Tibial nerve (tissue), 4 donors: ENCODE data around the gene HSPD1. TPM values are rescaled to one million over a fixed set of nuclear protein-coding genes. Genes with fewer than 3 reads are reported as not detected.

ENCODE experiments used
- DNase-seq, 2 donors: peaks; one replicate each; pipeline ENCODE4 v3.0.0-alpha.2; 2019; ENCODE audit warnings: low spot score in 2 of 2
- H3K27ac ChIP-seq, 4 donors: fragments of 200-600 bp; sonication (generic) in 3 of 4; one replicate each; pipeline ENCODE4 v1.5.1; 2017 to 2019; ENCODE audit warnings: mild to moderate bottlenecking in 1 of 4
- H3K27me3 ChIP-seq, 2 donors: fragments of 200-600 bp; sonication (generic) in 1 of 2; one replicate each; pipeline versions ENCODE4 v1.5.1 to v1.6.0; 2017 to 2019
- H3K36me3 ChIP-seq, 3 donors: fragments of 200-600 bp; sonication (generic); one replicate each; pipeline ENCODE4 v1.5.1; 2018 to 2019
- H3K4me1 ChIP-seq, 4 donors: fragments of 200-600 bp; sonication (generic) in 3 of 4; one replicate each; pipeline ENCODE4 v1.5.1; 2017 to 2019
- H3K4me3 ChIP-seq, 4 donors: fragments of 200-600 bp; sonication (generic) in 3 of 4; one replicate each; pipeline ENCODE4 v1.5.1; 2017 to 2019; ENCODE audit warnings: mild to moderate bottlenecking in 1 of 4, moderate library complexity in 1 of 4
- H3K9me3 ChIP-seq, 4 donors: fragments of 200-600 bp; sonication (generic) in 3 of 4; one replicate each; pipeline ENCODE4 v1.5.1; 2017 to 2019
- EP300 ChIP-seq, 2 donors: sonication (generic); formaldehyde crosslinking; IDR thresholded peaks; one replicate each; pipeline ENCODE4 v1.6.1; 2017; ENCODE audit warnings: antibody characterized with exemption in 2 of 2, mild to moderate bottlenecking in 1 of 2
- POLR2A ChIP-seq, 2 donors: fragments of 450-650 bp; IDR thresholded peaks; one replicate each; pipeline ENCODE4 v1.6.1; 2017; ENCODE audit warnings: antibody characterized with exemption in 2 of 2, mild to moderate bottlenecking in 2 of 2, moderate library complexity in 2 of 2
- WGBS, 2 donors: methylation state at CpG; one replicate each; pipeline ENCODE4 v1.1.5; 2018; 5-methylcytosine and 5-hydroxymethylcytosine counted together
- total RNA-seq, 4 donors: library from RNA; depleted of rRNA; stranded (reverse); fragments of >200 nt; gene quantifications; one replicate each; pipeline ENCODE4 v1.1.0, GENCODE V29; 2016
- TF ChIP-seq, protein P1 (sequence below), 5 experiments: fragments of 200-600 bp in 3 of 5; fragments of 450-650 bp in 2 of 5; sonication (generic) in 3 of 5; IDR thresholded peaks; one replicate each; pipeline ENCODE4 v1.5.1; 2016 to 2019; ENCODE audit warnings: antibody characterized with exemption in 5 of 5, mild to moderate bottlenecking in 3 of 5, moderate library complexity in 2 of 5

The HSPD1 gene
- total RNA-seq, 4 donors from 2014 or later: 76.1 to 160 (median 119) TPM

DNA sequence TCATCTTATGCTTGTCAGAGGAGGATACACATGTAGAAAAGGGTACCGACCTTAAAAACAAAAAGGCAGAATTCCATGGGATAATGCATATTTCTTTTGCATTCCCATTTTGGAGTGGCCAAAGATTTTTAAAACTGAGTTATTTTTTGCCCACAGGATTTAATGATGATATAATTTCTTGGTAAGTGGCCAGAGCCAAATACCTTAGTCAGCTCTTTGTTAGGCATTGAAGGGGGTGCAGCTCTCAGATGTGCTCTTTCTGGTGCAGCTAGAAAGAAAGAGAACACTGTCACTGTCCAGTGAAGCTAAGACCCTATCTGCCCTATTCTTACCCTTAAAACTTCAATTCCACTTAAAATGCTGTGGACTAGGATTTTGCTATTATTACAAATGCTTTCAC is 35.5 kb downstream of the HSPD1 start:
- Histone ChIP-seq H3K4me1 (peaks cover 0 to 19% (median 0%) of the 10 kb centered on the region in 4 donors), H3K27me3 (no peaks in the 10 kb centered on the region), H3K27ac (no peak overlapping the region), H3K36me3 (peaks cover 0 to 75% (median 0%) of the 10 kb centered on the region in 3 donors), H3K4me3 (no peak overlapping the region), H3K9me3 (no peaks in the 10 kb centered on the region)
- TF ChIP-seq POLR2A (IDR thresholded peaks at IDR 0.05): no peak
- TF ChIP-seq EP300 (IDR thresholded peaks at IDR 0.05): no peak
- TF ChIP-seq, protein P1, sequence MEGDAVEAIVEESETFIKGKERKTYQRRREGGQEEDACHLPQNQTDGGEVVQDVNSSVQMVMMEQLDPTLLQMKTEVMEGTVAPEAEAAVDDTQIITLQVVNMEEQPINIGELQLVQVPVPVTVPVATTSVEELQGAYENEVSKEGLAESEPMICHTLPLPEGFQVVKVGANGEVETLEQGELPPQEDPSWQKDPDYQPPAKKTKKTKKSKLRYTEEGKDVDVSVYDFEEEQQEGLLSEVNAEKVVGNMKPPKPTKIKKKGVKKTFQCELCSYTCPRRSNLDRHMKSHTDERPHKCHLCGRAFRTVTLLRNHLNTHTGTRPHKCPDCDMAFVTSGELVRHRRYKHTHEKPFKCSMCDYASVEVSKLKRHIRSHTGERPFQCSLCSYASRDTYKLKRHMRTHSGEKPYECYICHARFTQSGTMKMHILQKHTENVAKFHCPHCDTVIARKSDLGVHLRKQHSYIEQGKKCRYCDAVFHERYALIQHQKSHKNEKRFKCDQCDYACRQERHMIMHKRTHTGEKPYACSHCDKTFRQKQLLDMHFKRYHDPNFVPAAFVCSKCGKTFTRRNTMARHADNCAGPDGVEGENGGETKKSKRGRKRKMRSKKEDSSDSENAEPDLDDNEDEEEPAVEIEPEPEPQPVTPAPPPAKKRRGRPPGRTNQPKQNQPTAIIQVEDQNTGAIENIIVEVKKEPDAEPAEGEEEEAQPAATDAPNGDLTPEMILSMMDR (IDR thresholded peaks at IDR 0.05): no peak
- WGBS, 2 donors: 42 to 44% methylated on average over 1 of the region's 1 CpG
- no peak for DNase-seq

DNA sequence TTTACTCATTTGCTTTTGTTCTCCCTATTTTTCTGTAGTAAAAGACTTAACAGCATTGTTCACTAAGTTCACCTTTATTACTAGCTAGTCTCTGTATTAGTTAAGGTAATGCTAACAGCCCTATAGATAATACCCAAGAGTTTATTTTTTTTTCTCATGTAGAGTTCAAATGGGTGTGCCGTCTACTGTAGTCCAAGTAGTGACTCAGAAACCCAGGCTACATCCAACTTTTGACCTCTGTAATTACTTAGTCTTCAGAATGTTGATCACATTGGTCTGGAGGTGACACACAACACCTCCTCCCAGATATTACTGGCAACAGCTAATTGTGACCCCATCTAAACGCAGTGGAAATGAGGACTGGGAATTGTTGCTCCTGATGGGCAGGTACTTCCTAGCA is 38.6 kb downstream of the HSPD1 start:
- Histone ChIP-seq H3K4me3 (no peak overlapping the region), H3K36me3 (peaks cover 0 to 44% (median 0%) of the 10 kb centered on the region in 3 donors), H3K27ac (no peak overlapping the region), H3K27me3 (no peaks in the 10 kb centered on the region), H3K4me1 (peaks cover 0 to 35% (median 0%) of the 10 kb centered on the region in 4 donors), H3K9me3 (no peaks in the 10 kb centered on the region)
- 60 to 70% methylated on average over 2 of the region's 2 CpGs for WGBS, 2 donors
- TF ChIP-seq, protein P1 (IDR thresholded peaks at IDR 0.05): no peak
- no peak for TF ChIP-seq EP300 (IDR thresholded peaks at IDR 0.05)
- TF ChIP-seq POLR2A (IDR thresholded peaks at IDR 0.05): no peak
- no peak for DNase-seq

DNA sequence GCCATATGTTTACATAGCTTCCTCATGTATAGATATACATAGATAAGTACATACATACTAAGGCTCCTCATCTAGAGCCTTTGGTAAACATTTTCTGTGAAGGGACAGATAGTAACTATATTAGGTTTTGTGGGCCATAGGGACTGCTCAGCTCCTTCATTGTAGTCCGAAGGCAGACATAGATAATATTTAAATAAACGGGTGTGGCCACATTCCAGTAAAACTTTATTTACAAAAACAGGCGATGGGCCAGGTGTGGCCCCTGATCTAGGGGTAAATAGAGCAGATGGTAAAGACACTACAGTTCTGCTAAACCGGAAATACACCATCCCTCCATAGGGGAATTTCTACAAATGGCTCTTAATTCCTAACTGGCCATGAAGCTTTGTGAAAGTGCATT is 39.0 kb downstream of the HSPD1 start:
- Histone ChIP-seq H3K4me1 (peaks cover 0 to 39% (median under 1%) of the 10 kb centered on the region in 4 donors), H3K27ac (no peak overlapping the region)

DNA sequence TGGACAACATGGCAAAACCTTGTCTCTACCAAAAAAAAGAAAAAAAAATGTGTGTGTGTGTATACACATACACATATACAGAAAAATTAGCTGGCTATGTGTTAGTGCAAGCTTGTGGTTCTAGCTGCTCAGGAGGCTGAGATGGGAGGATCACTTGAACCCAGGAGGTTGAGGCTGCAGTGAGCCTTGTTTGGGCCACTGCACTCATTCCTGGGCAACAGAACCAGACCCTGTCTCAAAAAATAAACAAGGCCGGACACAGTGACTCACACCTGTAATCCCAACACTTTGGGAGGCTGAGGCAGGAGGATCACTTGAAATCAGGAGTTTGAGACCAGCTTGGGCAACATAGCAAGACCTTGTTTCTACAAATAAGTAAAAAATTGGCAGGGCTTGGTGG is 44.2 kb downstream of the HSPD1 start:
- no peaks in the 10 kb centered on the region for H3K27me3 ChIP-seq
- no peak overlapping the region for H3K27ac ChIP-seq
- DNase-seq: no peak
- H3K4me3 ChIP-seq: no peak overlapping the region
- TF ChIP-seq, protein P1 (IDR thresholded peaks at IDR 0.05): no peak
- no peak for TF ChIP-seq POLR2A (IDR thresholded peaks at IDR 0.05)
- TF ChIP-seq EP300 (IDR thresholded peaks at IDR 0.05): no peak
- WGBS, 2 donors: 92 to 100% methylated on average over 1 of the region's 1 CpG
- H3K4me1 ChIP-seq: peaks cover 3 to 52% (median 19%) of the 10 kb centered on the region in 4 donors
- peaks cover 0 to 5% (median 0%) of the 10 kb centered on the region in 3 donors for H3K36me3 ChIP-seq
- H3K9me3 ChIP-seq: no peaks in the 10 kb centered on the region

More for the DNA sequence above, 39.0 kb downstream of the HSPD1 start:
- WGBS, 2 donors: 84 to 89% methylated on average over 4 of the region's 4 CpGs
- no peaks in the 10 kb centered on the region for H3K27me3 ChIP-seq
- DNase-seq: no peak
- no peaks in the 10 kb centered on the region for H3K9me3 ChIP-seq
- H3K36me3 ChIP-seq: peaks cover 0 to 40% (median 0%) of the 10 kb centered on the region in 3 donors
- no peak overlapping the region for H3K4me3 ChIP-seq
- TF ChIP-seq POLR2A (IDR thresholded peaks at IDR 0.05): no peak
- no peak for TF ChIP-seq EP300 (IDR thresholded peaks at IDR 0.05)
- TF ChIP-seq, protein P1 (IDR thresholded peaks at IDR 0.05): no peak

DNA sequence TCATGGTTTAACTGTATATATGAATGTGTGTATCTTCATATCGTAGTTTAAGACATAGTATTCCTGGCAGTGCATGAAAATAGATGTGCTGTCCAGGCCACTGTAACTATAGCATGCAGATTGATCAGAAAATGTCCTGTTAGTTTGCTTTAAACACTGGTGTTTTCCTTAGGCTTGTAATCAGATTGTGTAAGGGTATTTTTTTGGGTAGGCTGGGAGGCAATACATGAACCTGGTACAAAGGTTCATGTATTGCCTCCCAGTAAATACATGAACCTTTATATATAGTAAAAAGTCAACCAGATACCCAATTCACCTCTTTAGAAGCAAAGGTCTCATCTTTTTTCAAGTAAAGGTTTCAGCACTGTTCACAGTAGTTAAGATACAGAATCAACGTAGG is 44.7 kb downstream of the HSPD1 start:
- Histone ChIP-seq H3K27ac (peak overlapping the region in 2 of 4 donors; percentile 98 to 100), H3K4me1 (peaks cover 3 to 47% (median 19%) of the 10 kb centered on the region in 4 donors), H3K36me3 (no peaks in the 10 kb centered on the region), H3K4me3 (peak overlapping the region in 2 of 4 donors; percentile 67 to 68), H3K9me3 (no peaks in the 10 kb centered on the region), H3K27me3 (no peaks in the 10 kb centered on the region)
- DNase-seq: no peak
- TF ChIP-seq, protein P1 (IDR thresholded peaks at IDR 0.05): no peak
- TF ChIP-seq EP300 (IDR thresholded peaks at IDR 0.05): no peak
- no peak for TF ChIP-seq POLR2A (IDR thresholded peaks at IDR 0.05)
- 75 to 76% methylated on average over 2 of the region's 2 CpGs for WGBS, 2 donors
